HG03571 (cell line): Measurements from ENCODE around the gene C20orf141.
A peak's percentile ranks its signal among the peaks of the same experiment; 100 is the strongest.
"Not testable (repeated sequence)": the region's sequence is repeated elsewhere in the genome, so short reads cannot be mapped to it uniquely, and the experiment has no call there.

Experiments used
- ATAC-seq: cut with Tn5 transposase; IDR thresholded peaks from one replicate; pipeline ENCODE4 v1.9.1; 2021; ENCODE audit not compliant: unreplicated experiment

Gene C20orf141

DNA sequence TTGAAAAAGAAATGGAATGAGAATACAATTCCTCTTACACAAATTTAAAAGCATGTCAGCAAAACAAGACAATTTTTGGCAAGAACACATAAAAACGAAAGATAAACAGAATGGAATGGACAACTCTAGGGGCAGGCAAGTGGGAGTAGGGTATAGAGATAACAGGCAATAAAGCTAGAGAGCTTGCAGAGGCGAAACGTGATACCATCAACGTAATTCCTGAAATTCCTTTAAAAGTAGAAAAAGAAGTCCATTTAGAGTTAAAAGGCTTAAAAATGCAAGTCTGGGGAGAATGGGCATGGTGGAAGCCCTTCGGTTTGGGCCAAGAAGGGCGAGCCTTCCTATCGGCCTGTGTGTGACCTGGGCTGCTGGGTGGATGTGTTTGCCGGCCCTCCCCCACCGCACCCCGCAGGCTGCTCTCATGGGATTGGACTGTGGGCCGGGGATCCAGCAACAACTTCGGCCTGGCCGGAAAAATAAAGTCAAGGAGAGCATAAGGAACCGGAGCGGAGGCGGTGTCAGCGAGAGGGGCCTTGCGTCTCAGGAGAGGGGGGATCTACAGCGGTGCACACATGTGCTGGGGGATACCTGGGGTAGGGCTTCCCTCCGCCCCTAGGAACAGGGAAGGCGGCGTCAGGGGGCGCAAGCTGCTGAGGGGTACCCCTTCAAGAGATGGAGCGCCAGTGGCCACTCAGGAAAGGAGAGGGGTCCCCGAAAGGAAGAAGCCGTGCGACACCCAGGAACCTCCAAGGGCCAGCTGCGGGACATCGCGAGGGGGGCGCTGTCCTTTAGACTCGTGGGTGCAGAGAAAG is 5.5 kb downstream of the C20orf141 start:
- no peak for ATAC-seq

DNA sequence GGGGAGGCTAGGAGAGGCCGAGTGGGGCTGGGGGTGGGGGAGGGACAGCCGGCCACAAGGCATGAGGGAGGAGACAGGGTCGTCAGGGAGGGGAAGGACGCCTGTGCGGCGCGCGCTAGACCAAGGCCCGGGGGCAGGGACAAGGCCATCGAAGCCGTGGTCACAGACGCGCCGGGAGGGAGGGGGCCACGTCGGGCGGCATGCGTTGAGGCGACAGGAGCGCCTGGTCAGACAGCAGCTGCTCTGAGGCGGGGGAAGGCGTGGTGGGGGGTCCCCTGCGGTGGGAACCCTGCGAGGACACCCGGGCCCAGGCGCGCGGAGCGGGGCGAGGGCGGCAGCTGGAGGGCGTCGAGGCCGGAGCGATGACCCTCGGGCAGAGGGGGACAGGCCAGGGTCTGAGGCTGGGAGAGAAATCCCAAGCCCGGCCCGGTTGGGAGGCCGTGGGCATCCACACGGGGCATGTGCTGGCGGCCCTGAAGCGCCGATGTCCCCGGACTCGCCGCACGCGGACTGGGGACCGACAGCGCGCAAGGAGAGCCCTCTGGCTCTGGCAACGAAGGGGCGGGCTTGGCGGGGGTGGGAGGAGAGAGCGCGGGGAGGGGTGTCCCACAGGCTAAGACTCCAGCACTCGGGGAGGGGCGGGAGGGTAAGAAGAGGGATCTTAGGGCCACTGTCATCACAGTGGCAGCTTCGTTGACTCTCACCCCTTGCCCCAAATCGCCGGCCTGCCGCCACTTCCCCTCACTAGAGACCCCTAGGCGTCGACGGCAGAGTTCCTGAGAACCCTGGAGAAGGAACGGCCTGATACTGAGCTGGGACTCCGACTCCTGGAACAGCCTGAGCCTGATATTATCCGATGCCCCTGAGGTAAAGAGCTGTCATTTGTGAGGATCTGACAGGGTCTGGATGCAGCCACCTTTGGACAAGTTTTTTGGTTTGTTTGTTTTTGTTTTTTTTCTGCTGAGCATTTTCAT is 6.4 kb downstream of the C20orf141 start:
- no peak for ATAC-seq

DNA sequence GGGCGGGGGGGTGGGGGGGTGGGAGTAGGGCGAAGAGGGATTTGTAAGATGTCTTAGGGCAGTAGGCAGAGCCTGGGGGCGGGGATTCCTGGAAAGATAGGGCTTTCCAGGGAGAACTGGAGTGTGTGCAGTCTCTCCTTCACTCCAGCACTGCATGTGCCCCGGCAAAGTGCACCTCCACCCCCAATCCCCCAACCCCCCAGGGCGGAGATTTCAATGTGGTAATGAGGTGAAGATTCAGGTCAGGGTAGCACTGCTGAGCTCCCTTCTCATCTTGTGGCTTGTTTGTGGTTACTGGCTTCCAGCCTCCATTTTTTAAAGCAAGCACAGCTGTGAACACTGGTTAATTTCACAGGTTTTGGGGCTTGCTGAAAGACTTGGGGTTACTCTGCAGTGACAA is 7.3 kb downstream of the C20orf141 start:
- no peak for ATAC-seq

DNA sequence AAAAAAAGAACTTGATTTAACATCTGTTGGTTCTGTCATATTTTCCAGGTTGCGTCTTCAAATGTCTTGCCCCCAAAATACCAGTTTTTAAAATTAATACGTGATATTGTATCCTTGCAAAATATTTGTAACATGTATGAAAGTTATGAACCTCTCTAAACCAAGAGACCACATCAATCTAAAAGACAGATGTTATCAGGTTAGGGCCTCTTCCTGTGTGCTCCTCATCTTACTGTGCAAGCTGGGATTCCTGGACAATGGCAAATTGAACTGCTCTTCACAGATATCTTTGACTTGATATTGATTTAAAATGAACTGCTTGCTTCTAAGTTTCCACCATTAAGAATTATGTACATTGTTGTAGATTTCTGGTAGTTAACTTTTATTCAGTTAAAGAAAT is 11.0 kb downstream of the C20orf141 start:
- ATAC-seq: no peak

DNA sequence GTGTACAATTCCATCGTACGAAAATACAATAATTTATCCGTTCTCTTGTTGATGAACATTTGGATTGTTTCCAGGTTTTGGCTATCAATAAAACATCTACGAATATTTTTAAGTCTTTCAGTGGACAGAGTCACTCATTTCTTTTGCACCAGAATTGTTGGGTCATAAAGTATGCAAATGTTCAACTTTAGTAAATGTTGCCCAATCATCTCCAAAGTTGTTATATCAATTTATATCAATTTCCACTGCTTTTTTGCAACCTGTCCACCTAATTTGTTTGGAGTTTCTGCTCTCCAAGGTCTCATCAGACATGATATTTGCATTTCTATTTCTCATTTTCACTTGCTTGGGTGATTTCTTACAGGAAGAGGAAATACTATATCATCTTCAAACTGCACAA is 11.9 kb downstream of the C20orf141 start:
- ATAC-seq: no peak

DNA sequence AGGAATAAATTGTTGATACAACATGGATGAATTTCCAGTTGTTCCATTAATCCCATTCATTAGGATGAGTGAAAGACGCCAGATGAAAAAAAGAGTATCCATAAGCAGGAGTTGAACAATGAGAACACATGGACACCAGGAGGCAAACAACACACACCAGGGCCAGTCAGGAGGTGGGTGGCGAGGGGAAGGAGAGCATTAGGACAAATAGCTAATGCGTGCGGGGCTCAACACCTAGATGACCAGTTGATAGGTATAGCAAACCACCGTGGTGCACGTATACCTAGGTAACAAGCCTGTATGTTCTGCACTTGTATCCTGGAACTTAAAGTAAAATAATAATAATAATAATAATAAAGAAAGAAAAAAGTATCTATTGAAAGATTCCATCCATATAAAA is 14.6 kb downstream of the C20orf141 start:
- no peak for ATAC-seq

DNA sequence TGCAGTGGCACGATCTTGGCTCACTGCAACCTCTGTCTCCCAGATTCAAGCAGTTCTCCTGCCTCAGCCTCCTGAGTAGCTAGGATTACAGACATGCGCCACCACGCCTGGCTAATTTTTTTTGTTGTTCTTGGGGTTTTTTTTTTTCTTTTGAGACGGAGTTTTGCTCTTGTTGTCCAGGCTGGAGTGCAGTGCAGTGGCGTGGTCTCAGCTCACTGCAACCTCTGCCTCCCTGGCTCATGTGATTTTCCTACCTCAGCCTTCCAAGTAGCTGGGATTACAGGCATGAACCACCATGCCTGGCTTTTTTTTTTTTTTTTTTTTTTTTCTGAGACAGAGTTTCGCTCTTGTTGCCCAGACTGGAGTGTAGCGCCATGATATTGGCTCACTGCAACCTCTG is 16.4 kb downstream of the C20orf141 start:
- not testable (repeated sequence) for ATAC-seq

DNA sequence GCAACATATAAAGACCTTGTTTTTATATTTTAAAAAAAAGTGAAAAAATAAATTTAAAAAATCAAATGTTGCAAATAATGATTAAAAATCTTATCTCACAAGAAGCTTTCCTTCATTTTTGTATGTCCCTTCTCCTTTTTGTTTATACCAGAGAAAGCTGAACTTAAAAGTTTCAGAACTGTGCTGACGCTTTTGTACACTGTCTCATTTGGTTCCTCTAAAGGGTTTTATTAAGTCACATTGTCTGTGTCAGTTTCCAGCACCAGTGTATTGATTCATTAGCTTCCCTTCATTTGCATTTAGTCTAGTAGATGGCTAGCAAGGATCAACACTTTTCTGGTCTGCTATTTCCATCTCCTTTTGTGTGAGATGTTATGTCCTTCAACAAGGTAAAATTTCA is 19.0 kb downstream of the C20orf141 start:
- ATAC-seq: no peak

DNA sequence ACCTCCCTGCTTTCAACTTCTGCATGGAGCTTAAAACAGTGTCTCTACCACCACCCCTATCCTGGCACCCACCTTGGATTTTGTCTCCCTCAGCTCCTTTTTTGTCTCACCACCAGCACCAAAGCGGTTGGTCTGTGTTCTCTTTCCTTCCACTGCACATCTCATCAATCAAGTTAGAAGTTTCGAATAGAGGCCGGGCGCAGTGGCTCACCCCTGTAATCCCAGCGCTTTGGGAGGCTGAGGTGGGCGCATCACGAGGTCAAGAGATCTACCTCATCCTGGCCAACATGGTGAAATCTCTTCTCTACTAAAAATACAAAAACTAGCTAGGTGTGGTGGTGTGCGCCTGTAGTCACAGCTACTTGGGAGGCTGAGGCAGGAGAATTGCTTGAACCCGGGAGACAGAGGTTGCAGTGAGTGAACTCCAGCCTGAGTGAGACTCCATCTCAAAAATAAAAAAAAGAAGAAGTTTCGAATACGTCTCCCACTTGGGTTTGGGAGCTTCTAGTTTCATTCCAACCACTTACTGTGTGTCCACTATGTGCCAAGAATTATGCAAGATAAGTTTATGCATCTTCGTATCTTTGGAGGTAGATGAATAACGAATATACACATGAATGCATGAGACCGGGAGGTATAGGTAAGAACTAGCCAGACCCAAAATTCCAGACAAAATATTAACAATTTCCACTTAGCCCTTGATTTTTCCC is 19.8 kb downstream of the C20orf141 start:
- no peak for ATAC-seq

DNA sequence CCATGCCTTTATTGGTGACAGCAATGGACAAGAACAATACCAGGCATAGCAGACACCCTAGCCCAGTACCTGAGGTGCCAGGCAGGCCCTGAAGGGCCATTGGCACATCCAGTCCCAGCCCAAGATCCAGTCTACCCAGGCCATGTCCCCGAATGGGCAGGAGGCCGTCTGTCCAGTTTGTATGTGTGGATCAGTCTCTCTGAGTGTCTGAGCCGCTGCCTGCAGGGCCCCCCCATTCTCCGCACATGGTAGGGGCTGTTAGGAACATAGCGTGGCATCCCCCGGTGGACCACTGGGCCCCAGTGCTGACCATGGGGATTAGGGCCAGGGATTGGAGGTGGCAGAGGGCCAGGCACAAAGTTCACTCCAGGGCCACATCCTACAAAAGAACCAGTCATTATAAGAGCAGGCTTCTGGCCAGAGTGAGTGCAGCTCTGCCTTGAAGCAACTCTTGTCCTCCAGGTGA is 20.6 kb downstream of the C20orf141 start:
- no peak for ATAC-seq

DNA sequence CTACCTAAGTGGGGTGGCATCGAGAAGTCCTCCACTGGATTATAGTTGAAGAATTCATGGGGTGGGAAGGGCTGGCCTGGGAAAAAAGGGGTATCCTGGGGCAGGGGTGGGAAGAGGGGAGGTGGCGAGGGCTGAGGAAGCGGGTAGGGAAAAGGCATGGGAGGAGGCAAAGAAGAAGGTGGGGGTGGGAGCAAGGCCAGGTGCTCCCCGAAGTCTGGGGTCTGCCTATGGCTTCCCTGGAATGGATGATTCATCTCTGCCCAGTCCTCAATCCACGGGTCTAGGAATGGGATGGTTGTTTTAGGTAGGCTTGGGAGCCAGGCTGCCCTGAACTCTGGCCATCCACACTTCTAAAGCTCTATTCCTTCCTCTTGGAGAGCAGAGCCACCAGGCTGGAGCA is 21.2 kb downstream of the C20orf141 start:
- no peak for ATAC-seq

DNA sequence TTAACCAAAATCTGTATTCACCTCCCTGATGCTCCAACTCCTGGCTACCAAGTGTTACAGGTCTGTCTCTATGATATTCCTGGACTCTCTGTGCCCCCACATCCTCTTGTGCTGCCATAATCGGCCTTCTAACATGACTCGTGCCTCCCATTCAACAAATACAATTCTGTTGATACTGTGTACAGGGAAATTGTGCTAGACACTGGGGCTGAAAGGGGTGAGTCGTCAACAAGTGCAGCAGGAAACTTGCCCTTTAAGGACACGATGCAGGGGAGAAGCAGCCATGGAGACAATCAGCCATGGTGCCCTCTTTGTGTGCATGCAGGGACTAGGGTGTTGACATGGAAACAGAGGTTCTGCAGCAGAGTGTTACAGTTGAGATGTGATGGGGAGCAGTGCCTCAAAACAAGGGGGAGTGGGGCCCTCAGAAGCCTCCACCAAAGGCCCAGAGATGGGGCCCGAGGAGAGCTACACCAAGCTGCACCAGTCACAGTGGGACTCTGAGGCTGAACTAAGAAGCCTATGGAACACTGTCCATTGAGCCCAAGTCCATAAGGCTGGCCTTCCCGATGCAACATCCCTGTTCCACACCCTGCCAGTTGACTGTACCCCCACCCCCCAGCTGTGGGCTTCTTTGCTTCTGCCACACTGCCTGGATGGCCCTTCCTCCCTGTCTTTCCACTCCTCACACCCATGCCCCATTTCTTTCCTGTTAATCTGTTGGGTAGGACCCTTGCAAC is 22.6 kb downstream of the C20orf141 start:
- ATAC-seq: no peak

DNA sequence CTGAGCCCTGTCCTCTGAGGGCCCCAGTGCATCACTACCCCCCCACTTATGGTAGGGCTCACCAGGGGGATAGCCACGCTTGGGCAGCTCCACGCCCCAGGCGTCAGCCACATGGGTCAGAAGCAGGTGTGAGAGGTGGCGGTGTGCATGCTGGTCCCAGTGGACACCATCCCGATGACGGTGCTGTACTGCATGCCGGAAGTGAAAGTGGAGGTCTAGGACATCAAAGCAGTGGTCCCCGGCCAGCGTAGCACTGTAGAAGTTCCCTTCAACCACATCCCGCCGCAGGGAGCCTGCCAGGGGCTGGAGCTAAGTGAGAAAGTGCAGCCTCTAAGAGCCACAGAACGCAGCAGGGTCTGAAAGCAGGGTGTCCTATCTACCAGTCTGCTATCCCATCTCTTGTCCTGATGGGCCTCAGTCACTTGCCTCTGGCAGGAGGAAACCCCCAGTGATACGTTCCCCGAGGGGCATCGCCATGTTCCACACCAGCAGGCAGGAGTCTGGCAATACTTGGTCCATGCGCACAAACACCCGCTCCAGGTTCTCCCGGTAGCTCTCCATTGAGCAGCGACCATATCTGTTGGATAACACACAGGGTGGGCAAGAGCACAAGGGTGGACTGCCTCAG is 23.5 kb downstream of the C20orf141 start:
- ATAC-seq: peak; percentile 39

DNA sequence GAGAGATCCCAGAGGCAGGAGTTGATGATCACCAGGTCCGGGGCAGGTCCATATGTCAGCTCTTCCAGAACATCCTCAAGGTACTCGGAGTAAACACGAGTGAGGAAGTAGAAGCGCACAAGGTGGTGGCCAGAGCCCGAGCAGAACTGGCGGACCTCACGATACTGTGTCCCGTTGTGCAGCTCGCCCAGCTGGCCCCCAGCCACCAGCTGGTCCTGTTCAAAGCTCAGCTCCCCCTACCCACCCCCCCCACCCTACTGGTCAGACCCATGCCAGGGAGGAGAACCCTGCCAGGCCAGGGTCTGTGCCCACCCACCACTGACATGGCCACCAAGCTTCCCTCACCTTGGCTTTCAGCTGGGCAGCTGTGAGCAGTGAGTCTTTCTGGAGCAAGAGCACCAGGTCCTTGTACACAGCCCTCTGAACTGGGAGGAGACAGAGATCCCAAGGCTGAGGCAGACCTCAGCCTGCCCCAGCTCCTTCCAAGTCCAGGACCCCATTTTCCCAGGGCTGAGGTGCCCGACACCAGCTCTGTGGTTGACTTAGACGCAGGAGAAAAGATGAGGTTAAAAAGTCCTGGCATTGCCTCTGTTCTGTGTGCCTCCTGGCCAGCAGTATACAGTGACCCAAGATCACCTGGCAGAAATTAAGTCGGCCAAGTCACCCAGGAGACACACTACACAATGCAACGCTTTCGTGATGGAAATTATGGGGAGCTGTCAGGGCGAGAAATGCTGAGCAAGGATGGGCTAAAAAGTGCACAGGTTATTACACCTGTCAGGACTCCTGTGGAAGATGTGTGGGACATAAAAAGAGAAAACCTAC is 24.3 kb downstream of the C20orf141 start:
- ATAC-seq: no peak

DNA sequence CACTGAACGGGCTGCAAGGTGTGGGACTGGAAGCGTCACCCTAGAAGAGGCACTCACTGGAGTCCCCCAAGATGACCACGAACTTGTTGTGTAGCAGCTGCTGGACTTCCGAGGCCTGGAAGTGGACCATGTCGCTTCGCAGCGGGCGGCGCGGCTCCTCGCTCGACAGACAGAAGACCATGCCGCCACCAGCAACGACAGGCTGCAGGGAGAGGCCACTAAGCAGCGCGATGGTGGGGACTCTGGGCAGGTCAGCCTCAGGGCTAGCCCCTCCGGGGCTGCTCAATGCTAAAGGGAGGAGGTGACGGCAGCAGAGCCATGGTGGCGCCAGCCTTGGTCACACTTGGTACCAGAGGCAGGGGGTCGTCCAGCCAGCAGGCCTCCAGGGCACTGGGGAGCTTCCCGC is 24.9 kb downstream of the C20orf141 start:
- ATAC-seq: no peak

DNA sequence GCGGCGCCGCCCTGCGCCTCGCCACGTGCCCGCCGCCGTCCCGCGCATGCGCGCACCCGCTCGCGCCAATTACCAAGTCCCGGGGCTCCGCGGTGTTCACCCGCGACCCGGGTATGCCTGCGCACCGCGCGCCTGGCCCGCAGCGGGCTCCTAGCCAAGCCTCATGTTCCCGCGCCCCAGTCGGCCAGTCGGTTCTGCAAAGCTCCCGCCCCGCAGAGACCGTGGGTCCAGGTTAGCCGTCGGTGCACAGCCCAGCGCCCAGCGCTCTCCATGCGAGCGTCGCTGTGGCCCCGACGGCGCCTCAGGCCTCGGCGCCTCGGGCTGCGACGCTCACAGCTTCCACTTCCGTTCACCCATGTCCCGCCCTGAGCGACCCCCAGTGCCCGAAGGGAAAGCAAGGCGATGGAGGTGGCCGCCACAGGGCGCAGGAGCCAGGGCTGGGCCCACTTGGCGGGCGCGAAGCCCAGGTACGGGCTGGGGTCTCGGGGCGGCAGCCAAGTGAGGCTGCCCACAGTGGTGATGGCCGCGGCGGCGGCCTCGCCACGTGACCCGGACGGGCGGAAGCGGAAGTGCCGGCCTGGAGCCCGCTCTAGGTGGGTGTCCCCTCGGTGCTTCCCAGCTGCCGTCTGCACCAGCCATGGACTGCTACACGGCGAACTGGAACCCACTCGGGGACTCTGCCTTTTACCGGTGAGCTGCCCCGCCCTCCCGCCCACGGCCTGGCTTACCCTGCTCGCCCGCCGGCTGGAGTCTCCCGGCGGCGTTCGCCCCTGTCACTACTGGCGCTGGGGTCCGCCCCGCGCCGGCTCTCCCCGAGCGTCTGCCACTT is 25.6 kb downstream of the C20orf141 start, which contains the start of the genes PCED1A and VPS16:
Gene PCED1A, minus strand, starts transcription at position 518 of the 829 bp plus-strand sequence. CDS start 743 bp downstream, outside the sequence.
Gene VPS16, plus strand, starts transcription at position 608 of the 829 bp plus-strand sequence. Its CDS starts 30 bp downstream, at position 638.
- peak; percentile 85 for ATAC-seq

DNA sequence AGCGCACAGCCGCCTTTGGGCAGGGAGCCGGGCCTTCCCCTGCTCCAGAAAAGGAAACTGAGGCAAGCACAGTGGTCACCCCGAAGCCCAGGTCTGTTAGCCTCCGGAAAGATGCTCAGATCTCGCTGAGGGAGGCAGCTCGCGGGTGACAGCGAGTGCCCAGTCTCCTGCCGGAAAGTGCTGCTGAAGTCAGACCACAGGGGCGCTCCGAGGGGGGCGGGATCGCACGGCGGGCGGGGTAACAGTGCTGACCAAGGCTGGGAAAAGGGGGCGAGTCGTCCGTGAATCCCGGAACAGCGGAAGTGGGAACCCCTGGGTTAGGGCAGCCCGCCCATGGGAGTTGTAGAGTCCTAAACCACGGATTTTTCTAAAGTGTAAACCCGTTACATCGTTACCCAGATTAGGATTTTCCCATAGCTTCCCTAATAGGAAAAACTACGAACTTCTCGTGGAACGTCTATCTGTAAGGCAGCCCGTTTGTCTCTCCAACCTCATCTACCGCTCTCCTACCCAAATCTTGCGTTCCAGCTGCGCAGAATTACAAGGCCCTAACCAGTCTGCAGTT is 26.3 kb downstream of the C20orf141 start:
- peak; percentile 24 for ATAC-seq

DNA sequence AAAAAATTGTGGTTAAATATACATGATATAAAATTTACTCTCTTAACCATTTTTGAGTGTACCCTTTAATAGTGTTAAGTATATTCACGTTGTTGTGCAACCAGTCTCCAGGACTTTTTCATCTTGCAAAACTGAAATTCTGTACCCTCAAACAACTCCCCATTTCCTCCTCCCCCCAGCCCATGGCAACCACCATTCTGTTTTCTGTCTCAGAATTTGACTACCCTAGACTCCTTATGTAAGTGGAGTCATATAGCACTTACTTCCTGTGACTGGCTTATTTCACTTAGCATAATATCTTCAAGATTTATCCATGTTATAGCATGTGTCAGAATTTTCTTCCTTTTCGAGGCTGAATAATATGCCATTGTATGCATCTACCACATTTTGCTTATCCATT is 30.8 kb downstream of the C20orf141 start:
- ATAC-seq: no peak
